Activated CD4-positive, alpha-beta T cell treated with anti-CD3 and anti-CD28 coated beads for 36 hours (primary cell): ENCODE data around the gene CASK. TPM values are rescaled to one million over a fixed set of nuclear protein-coding genes. Genes with fewer than 3 reads are reported as not detected.
A peak's percentile ranks its signal among the peaks of the same experiment; 100 is the strongest.

Experiments used
- ATAC-seq: fragments of 200-7000 bp; cut with Tn5 transposase; one replicate; pipeline ENCODE4 v1.10.0; 2021; ENCODE audit warnings: mild to moderate bottlenecking, moderate library complexity
- CTCF ChIA-PET: fragments of 350-600 bp; sonication (Branson Sonifier 250); formaldehyde crosslinking; loops from one replicate; lab custom pipeline; 2021; ENCODE audit warnings: antibody characterized with exemption; lab: Charles Lee
- POLR2A ChIA-PET: fragments of 350-600 bp; sonication (Branson Sonifier 250); formaldehyde crosslinking; loops from one replicate; lab custom pipeline; 2021; ENCODE audit warnings: antibody characterized with exemption, inconsistent platforms; lab: Charles Lee
- DNase-seq: peaks from one replicate; pipeline ENCODE4 v3.0.0-alpha.2; 2020
- H3K27ac Mint-ChIP-seq: one replicate; pipeline ENCODE4 v1.8.0; 2021; ENCODE audit warnings: mixed read lengths
- H3K27me3 Mint-ChIP-seq: one replicate; pipeline ENCODE4 v1.8.0; 2021; ENCODE audit warnings: mixed read lengths
- H3K36me3 Mint-ChIP-seq: one replicate; pipeline ENCODE4 v1.8.0; 2021; ENCODE audit warnings: low read depth, mixed read lengths
- H3K4me1 Mint-ChIP-seq: one replicate; pipeline ENCODE4 v1.8.0; 2021; ENCODE audit warnings: mixed read lengths
- H3K4me3 Mint-ChIP-seq: one replicate; pipeline ENCODE4 v1.8.0; 2021; ENCODE audit warnings: mild to moderate bottlenecking, moderate library complexity, mixed read lengths
- H3K9me3 Mint-ChIP-seq: one replicate; pipeline ENCODE4 v1.8.0; 2021; ENCODE audit warnings: low read depth, mixed read lengths
- intact Hi-C, 2 experiments: fragments of 100-400 bp; cut with DNase I in 1 of 2; cut with micrococcal nuclease in 1 of 2; formaldehyde crosslinking; loops; one replicate each; pipeline versions ENCODE4 v1.14.2 to v1.15.1; 2022 to 2024; cut with DNase I, micrococcal nuclease
- total RNA-seq, 2 experiments: library from RNA; stranded (reverse); gene quantifications; one replicate each; pipeline ENCODE4 v1.2.3, GENCODE V29; 2021

CASK gene
- total RNA-seq, 2 experiments from 2014 or later: 14.4 to 15.0 TPM

DNA sequence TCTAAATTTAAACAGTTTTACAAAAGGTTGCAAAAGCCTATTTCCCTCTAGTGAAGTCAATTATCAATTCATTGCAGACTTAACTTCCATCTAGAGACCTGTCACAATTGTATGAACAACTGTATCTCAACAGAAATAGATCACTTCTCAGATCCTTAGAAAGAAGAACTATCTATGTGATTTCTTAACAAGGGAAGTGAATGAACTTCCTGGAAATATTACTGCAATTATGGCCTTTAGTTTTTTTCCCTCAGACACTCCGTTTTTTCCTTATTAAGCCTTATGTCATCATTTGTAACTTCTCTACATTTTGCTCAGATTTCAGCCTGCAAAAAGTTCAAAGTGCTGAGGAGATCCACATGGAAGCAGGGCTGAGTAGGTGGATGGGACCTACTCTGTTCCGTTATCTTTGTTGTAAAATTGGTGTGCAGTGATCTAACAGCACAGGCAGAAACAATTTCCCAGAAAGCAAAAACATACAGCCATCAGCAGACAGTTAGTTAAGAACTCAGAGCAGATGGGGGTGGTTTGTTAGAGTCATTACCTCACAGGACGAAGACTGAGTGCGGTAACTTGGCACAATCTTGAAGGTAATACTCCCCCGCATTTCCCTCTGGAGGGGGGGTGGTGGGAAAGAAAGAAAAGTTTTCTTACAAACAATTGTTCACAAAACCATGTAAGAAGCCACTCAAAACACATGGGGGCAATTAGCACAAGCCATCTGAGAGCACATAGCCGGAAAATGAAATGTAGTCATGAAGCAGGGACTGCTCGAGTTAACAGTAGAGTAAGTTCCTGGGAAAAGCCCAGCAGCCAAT, 363.9 kb downstream of the CASK start:
- ATAC-seq (no peak), DNase-seq (peak; percentile 38)
- Mint-ChIP-seq H3K27me3 (no peaks in the 10 kb centered on the region), H3K4me3 (no peak overlapping the region), H3K27ac (peak overlapping the region; percentile 69), H3K9me3 (no peaks in the 10 kb centered on the region), H3K4me1 (peaks cover 35% of the 10 kb centered on the region), H3K36me3 (no peaks in the 10 kb centered on the region)
- intact Hi-C loops: loop anchor here (1.0 to 5.0 kb wide), 3 partner anchors 175 to 363 kb away; partner anchors contain the start of gene CASK (in 1 of the 2)
- CTCF ChIA-PET: interaction anchor here (1.3 to 1.6 kb wide), 3 partner anchors 11 to 201 kb away, joined by 3 to 11 read pairs (median 3); no protein-coding TSS in a partner anchor
- POLR2A ChIA-PET: no interaction called here

DNA sequence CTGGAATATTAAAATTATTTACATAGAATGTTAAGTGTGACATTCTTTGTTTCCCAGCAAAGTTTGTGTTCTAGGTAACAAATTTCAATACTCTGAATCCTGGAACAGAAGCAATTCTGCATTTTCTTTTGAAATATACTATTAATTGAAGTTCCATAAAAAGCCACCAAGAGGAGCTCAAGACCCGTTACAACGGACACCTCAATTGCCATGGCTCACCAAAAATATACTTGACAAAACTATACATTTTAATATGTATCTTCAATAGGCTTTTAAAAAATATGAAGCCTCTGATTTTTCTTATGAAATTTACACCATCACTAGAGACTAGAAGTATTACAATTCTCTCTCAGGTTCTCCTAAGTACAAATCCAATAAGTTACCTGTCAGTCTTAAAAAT, 364.8 kb downstream of the CASK start:
- Mint-ChIP-seq H3K27me3 (no peaks in the 10 kb centered on the region), H3K4me3 (no peak overlapping the region), H3K27ac (no peak overlapping the region), H3K36me3 (no peaks in the 10 kb centered on the region), H3K4me1 (peaks cover 32% of the 10 kb centered on the region), H3K9me3 (no peaks in the 10 kb centered on the region)
- ATAC-seq (no peak), DNase-seq (peak; percentile 6)
- POLR2A ChIA-PET: no interaction called here
- intact Hi-C loops: loop anchor here (1.0 to 5.0 kb wide), 4 partner anchors 176 to 364 kb away; partner anchors contain the start of gene CASK (in 1 of the 2)
- CTCF ChIA-PET: interaction anchor here (1.3 to 1.6 kb wide), 3 partner anchors 10 to 201 kb away, joined by 3 to 11 read pairs (median 3); no protein-coding TSS in a partner anchor

DNA sequence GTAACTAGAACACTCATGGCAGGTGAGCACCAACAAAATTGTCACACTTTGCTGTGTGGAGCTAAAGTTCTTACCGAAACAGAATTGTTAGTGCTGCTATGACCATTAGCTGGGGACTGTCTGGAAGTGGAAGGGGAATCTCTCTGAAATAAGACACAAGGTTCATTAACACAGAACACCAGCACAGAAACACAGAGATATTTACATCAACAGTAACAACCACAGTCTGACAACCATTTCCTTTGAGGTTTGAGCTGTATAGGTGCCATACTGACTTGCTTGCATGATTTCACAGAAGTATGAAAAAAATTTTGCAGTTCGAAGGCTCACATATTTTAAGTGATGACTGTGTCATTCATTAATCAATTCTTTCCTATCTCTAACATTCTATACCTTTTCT, 366.4 kb downstream of the CASK start:
- H3K4me3 Mint-ChIP-seq: no peak overlapping the region
- H3K36me3 Mint-ChIP-seq: no peaks in the 10 kb centered on the region
- intact Hi-C loops: loop anchor here (1.0 to 5.0 kb wide), 2 partner anchors 177 to 365 kb away; partner anchors contain the start of gene CASK (in 1 of the 2)
- peaks cover 32% of the 10 kb centered on the region for H3K4me1 Mint-ChIP-seq
- no peaks in the 10 kb centered on the region for H3K9me3 Mint-ChIP-seq
- no peak for DNase-seq
- no peaks in the 10 kb centered on the region for H3K27me3 Mint-ChIP-seq
- H3K27ac Mint-ChIP-seq: peak overlapping the region; percentile 37
- ChIA-PET CTCF (no interaction called here), POLR2A (interaction anchor here (0.6 kb wide), 1 partner anchor 132 kb away, joined by 3 read pairs; the partner anchor contains the start of gene GPR34)
- ATAC-seq: peak; percentile 52

DNA sequence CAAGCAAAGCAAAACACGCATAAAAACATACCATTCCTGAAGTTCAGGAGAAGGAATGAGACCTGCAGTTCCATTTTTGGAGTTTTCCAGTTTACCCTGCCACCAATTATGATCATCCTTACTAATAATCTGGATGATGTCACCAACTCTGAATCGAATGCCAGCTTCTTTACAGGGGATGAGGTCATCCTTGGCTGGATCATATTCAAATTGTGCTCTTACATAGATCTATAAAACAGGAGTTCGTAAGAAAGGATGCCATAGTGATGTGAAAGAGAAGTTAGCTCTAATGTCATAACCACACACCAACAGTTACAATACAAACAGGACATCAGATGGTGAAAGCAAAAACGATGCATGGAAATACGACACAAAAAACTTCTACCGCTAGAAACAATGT, 369.7 kb downstream of the CASK start:
- H3K4me3 Mint-ChIP-seq: no peak overlapping the region
- H3K9me3 Mint-ChIP-seq: no peaks in the 10 kb centered on the region
- no peaks in the 10 kb centered on the region for H3K27me3 Mint-ChIP-seq
- peaks cover 4% of the 10 kb centered on the region for H3K36me3 Mint-ChIP-seq
- H3K27ac Mint-ChIP-seq: no peak overlapping the region
- intact Hi-C loops: no loop called here
- DNase-seq (no peak), ATAC-seq (no peak)
- peaks cover 11% of the 10 kb centered on the region for H3K4me1 Mint-ChIP-seq
- POLR2A ChIA-PET: no interaction called here
- CTCF ChIA-PET: no interaction called here

DNA sequence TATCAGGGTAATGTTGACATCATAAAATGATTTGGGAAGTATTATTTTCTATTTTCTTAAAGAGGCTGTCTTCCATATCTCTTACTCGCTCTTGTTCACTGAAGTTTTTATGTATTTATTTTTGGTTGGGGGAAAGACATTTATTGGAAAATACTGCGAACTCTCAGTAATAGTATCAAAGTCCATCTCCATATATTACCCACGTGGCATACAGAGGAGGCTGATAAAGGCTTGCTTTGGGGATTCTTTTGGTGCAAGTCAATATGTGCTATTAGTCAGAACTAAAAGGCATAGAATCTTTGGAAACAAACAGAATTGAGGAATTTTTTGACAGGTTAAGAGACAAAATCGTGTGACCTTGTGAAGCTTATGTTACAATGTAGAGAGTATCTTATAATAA, 374.9 kb downstream of the CASK start:
- Mint-ChIP-seq H3K4me1 (no peaks in the 10 kb centered on the region), H3K4me3 (no peak overlapping the region), H3K9me3 (no peaks in the 10 kb centered on the region), H3K27me3 (no peaks in the 10 kb centered on the region), H3K27ac (no peak overlapping the region), H3K36me3 (peaks cover 4% of the 10 kb centered on the region)
- POLR2A ChIA-PET: no interaction called here
- intact Hi-C loops: no loop called here
- DNase-seq: no peak
- CTCF ChIA-PET: interaction anchor here (1.5 kb wide), 1 partner anchor 10 kb away, joined by 3 read pairs; no protein-coding TSS in a partner anchor
- ATAC-seq: no peak

DNA sequence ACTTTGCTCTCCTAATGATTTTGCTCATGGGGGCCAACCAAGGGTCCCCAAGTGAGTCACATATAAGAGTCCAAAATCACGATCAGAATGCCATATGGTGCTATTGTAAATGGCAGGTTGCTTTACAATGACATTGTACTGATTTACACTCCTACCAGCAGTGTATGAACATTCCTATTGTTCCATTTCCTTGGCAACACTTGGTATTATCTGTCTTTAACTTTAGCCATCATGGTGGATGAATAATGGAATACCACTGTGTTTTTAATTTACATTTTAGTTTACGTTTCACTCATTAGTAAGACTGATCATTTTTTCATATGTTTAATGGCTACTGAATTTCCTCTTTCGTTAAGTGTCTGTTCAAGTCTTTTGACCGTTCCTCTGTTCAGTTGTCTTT, 379.7 kb downstream of the CASK start:
- POLR2A ChIA-PET: no interaction called here
- Mint-ChIP-seq H3K36me3 (peaks cover 9% of the 10 kb centered on the region), H3K9me3 (no peaks in the 10 kb centered on the region), H3K27me3 (no peaks in the 10 kb centered on the region), H3K4me1 (no peaks in the 10 kb centered on the region), H3K4me3 (no peak overlapping the region), H3K27ac (no peak overlapping the region)
- no peak for ATAC-seq
- DNase-seq: no peak
- intact Hi-C loops: no loop called here
- CTCF ChIA-PET: no interaction called here

DNA sequence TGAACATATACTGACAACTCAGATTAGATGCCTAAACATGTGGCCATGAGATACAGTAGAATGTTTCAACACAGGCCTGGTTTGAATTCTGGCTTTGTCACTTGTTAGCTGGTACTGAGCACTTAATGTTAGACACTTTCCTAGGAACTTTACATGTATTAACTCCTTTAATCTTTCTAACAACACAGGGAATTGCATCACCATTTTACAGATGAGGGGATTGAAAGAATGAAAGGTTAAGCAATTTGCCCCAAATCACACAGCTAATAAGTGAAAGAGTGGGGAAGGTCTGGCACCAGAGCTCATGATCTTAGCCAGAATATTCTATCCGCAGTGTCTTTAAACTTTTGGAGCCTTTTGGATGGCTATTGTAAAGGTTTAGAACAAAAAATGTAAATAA, 380.3 kb downstream of the CASK start:
- no peaks in the 10 kb centered on the region for H3K4me1 Mint-ChIP-seq
- peaks cover 9% of the 10 kb centered on the region for H3K36me3 Mint-ChIP-seq
- H3K27ac Mint-ChIP-seq: no peak overlapping the region
- ChIA-PET CTCF (no interaction called here), POLR2A (no interaction called here)
- intact Hi-C loops: no loop called here
- DNase-seq (no peak), ATAC-seq (no peak)
- H3K9me3 Mint-ChIP-seq: no peaks in the 10 kb centered on the region
- H3K4me3 Mint-ChIP-seq: no peak overlapping the region
- H3K27me3 Mint-ChIP-seq: no peaks in the 10 kb centered on the region

DNA sequence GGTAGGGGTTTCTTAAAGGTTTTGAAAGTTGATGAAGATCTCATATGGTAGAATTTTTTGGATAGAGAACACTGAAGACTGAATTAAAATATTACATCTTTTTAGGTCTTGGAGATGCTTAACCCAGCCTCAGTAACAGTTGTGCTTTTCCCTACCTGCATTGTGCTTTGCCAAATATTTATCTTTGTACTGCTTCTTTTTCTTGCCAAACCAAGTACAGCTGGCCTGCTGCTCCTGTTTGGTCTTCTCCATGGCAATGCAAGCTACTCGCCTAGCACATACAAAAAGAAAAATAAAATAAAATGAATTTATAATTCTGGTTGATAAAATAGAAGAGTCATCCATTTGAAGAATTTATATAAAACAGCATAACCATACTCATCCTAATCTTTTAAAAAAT, 380.8 kb downstream of the CASK start:
- ATAC-seq (no peak), DNase-seq (no peak)
- ChIA-PET POLR2A (no interaction called here), CTCF (interaction anchor here (0.5 kb wide), 1 partner anchor 12 kb away, joined by 5 read pairs; no protein-coding TSS in a partner anchor)
- Mint-ChIP-seq H3K9me3 (no peaks in the 10 kb centered on the region), H3K4me3 (no peak overlapping the region), H3K27ac (no peak overlapping the region), H3K27me3 (no peaks in the 10 kb centered on the region), H3K36me3 (peaks cover 9% of the 10 kb centered on the region), H3K4me1 (no peaks in the 10 kb centered on the region)
- intact Hi-C loops: no loop called here

DNA sequence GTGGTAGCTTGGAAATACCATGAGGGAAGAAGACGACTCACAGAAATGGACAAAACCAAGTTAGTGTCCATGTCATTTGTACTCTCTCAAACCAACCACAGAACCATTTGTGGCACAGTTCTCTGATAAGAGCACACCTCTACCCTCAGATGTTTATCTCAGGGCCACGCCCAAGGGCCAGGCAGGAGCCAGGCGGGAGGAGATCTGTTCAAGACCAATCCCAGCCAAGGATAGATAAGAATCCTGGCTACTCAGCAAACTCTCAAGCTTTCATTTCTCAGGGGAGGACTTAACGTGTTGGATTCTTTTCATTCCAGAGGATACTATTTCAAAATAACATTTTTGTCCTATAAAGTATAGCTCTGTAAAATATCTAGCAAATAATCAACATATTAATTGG, 381.2 kb downstream of the CASK start:
- no peak for ATAC-seq
- Mint-ChIP-seq H3K27me3 (no peaks in the 10 kb centered on the region), H3K27ac (no peak overlapping the region), H3K36me3 (peaks cover 9% of the 10 kb centered on the region), H3K9me3 (no peaks in the 10 kb centered on the region), H3K4me1 (no peaks in the 10 kb centered on the region), H3K4me3 (no peak overlapping the region)
- CTCF ChIA-PET: interaction anchor here (0.5 kb wide), 1 partner anchor 12 kb away, joined by 5 read pairs; no protein-coding TSS in a partner anchor
- DNase-seq: no peak
- POLR2A ChIA-PET: no interaction called here
- intact Hi-C loops: no loop called here

DNA sequence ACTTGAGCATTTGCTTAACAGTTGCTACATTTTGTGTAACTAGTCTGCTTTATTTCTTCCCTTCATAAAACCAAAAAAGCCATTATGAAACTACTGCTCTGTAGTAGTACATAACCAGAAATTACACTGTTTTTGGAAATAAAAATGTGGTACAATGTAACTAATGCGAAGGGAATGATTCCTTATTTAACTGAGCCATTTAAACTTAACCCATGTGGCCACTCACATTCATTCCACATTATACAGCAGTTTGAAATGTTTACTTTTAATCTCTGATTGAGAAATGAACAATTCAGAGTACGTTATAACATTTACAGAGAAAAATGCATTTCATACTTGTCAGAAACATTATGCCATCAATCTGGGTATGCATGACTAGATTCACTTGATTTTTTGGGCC, 382.0 kb downstream of the CASK start:
- Mint-ChIP-seq H3K4me1 (peaks cover 2% of the 10 kb centered on the region), H3K9me3 (no peaks in the 10 kb centered on the region), H3K27ac (no peak overlapping the region), H3K4me3 (no peak overlapping the region), H3K36me3 (peaks cover 9% of the 10 kb centered on the region), H3K27me3 (no peaks in the 10 kb centered on the region)
- ChIA-PET CTCF (no interaction called here), POLR2A (no interaction called here)
- intact Hi-C loops: no loop called here
- ATAC-seq (no peak), DNase-seq (no peak)

DNA sequence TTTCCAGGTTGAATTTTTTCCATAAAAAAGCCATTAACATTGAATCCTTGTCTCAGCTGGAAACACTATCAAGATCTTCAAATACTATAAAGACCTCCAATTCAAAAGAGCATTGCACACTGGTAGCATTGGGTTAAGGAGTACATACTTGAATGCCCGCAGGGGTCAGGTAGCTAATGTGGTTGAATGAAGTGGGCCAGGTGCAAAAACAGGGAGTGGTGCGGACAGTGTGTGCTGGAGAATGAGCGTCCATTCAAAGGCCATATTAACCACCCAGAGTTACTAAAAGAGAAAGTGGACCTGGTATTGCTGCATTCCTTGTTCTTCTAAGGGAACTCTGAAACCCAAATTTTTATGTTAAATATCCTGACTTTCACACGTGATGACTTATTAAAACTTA, 384.6 kb downstream of the CASK start:
- ATAC-seq: no peak
- no peaks in the 10 kb centered on the region for H3K9me3 Mint-ChIP-seq
- no peak overlapping the region for H3K4me3 Mint-ChIP-seq
- no peaks in the 10 kb centered on the region for H3K27me3 Mint-ChIP-seq
- peaks cover 9% of the 10 kb centered on the region for H3K36me3 Mint-ChIP-seq
- DNase-seq: no peak
- H3K27ac Mint-ChIP-seq: no peak overlapping the region
- peaks cover 2% of the 10 kb centered on the region for H3K4me1 Mint-ChIP-seq
- ChIA-PET POLR2A (no interaction called here), CTCF (no interaction called here)
- intact Hi-C loops: no loop called here

DNA sequence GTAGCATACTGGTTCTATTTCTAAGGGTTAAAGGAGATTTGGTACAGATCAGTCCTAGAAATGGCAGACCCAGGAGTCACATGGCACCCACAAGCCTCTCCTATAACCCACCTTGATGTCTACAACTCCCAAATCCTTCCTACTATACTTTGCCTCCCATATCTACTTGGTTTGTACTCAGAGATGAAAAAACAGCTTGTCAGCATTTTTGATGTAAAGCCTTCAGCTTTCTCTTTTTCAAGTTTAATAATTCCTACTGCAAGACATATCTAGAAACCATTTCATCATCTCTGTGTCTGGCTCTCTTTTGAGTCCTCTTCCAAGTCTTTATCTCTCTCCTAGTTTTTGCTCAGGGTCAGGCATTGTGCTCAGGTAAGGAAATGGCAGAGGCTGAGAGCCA, 393.3 kb downstream of the CASK start:
- Mint-ChIP-seq H3K36me3 (peaks cover 7% of the 10 kb centered on the region), H3K27me3 (no peaks in the 10 kb centered on the region), H3K27ac (no peak overlapping the region), H3K4me3 (no peak overlapping the region), H3K4me1 (peaks cover 10% of the 10 kb centered on the region), H3K9me3 (no peaks in the 10 kb centered on the region)
- no peak for DNase-seq
- no peak for ATAC-seq
- intact Hi-C loops: no loop called here
- CTCF ChIA-PET: interaction anchor here (0.7 kb wide), 2 partner anchors 12 to 1125 kb away, joined by 3 to 5 read pairs; no protein-coding TSS in a partner anchor
- POLR2A ChIA-PET: no interaction called here
